GM20000 (cell line): ENCODE data around the gene TOMM40L.

Source experiments
- DNase-seq: peaks from one replicate; pipeline ENCODE4 v3.0.0; 2012; ENCODE audit warnings: low spot score
- TF ChIP-seq, protein P1 (sequence below): IDR thresholded peaks from 2 replicates; pipeline ENCODE4 v1.5.1; 2012; ENCODE audit warnings: mild to moderate bottlenecking, control low read depth; ENCODE audit errors: extremely low read depth, missing control alignments

TOMM40L gene

DNA sequence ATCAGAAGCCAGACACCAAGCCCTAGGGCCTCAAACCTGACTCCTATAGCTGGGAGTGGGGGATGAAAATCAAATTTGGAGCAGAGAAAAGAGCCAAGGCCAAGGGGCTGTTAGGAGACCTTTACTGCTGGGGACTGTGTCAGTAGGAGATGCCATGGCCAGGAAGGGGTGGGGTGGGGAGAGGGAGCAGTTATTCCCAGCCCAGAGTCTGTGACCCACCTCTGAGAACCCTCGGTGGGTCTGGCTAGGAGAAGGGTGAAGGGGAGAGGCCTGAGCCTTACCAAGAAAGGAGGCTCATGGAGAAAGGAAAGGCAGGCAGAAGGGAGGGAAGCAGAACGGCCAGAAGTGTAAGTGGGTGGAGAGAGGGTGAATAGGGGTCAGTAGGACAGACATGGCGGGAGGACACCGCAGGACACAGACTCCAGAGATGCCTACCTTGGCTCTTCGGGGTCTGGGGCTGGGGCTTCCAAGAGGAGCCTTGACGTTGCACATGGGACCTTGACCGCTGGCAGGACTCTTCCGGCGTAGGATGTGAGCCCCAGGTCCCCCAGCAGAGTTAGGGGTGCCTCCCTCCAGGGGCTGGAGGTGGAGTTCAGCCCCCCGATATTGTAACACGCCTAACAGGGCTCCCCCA, 28.2 kb upstream of the TOMM40L start:
- no peak for DNase-seq
- TF ChIP-seq, protein P1, sequence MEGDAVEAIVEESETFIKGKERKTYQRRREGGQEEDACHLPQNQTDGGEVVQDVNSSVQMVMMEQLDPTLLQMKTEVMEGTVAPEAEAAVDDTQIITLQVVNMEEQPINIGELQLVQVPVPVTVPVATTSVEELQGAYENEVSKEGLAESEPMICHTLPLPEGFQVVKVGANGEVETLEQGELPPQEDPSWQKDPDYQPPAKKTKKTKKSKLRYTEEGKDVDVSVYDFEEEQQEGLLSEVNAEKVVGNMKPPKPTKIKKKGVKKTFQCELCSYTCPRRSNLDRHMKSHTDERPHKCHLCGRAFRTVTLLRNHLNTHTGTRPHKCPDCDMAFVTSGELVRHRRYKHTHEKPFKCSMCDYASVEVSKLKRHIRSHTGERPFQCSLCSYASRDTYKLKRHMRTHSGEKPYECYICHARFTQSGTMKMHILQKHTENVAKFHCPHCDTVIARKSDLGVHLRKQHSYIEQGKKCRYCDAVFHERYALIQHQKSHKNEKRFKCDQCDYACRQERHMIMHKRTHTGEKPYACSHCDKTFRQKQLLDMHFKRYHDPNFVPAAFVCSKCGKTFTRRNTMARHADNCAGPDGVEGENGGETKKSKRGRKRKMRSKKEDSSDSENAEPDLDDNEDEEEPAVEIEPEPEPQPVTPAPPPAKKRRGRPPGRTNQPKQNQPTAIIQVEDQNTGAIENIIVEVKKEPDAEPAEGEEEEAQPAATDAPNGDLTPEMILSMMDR, result no peak

DNA sequence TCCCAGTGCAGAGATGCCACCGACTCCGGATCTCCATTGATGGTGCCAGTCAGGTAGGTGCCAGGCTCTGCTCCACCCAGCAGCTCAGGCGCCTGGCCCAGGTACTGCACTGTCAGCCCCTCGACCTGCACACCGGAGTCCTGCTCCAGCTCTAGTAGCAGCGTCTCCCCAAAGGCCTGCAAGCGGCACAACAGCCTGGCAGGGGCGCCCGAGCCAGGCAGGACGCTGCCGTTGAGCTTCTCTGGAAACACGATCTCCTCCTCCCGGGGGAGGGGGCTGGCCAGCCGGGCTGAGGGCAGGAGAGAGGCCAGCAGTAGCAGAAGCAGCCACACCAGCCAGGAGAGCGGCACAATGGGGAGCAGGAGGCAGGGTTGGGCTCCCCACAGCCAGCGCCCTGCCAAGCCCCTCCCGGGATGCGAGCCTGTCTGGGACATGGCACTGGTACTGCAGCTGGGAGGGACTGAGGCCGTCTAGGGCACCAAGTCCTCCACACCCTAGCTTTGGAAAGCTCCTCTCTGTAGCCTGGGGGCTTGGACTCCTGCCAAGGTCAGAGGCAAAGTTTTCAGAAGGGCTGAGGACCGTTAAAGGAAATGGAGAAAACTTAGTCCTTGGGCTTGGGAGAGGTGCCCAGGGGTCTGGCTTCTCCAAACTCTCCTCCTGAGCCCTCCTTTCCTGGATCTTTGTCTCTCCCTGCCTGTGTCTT, 27.5 kb upstream of the TOMM40L start:
- no peak for DNase-seq
- TF ChIP-seq, protein P1, result no peak

DNA sequence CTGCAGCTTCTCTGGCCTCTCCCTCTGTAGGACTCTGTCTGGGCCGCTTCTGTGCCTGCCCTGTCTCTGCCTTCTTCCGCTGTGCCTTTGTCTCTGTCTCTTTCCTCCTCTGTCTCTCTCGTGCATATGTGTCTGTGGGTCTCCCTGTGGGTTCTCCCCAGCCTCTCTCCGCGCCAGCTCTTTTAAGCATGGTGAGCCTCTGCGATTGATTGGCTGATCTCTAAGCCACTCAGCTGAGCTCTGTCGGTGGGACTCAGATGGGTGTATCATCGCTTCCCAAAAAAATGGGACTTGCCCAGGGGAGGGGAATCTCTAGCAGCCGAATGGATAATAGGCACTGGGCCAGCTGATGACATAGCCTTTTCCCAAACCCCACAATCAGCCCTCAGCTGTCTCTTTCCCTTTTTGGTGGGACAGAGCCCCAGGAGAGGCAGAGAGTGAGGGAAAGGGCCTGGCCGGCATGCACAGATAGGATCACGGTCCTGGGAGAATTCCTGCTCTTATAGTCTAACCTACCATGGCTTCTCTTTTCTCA, 26.9 kb upstream of the TOMM40L start, which contains the start of gene ADAMTS4:
TSS of gene ADAMTS4 (minus strand) at position 158 of the 535 bp plus-strand sequence. CDS start 427 bp downstream, outside the sequence.
- DNase-seq, result no peak
- TF ChIP-seq, protein P1, result no peak

DNA sequence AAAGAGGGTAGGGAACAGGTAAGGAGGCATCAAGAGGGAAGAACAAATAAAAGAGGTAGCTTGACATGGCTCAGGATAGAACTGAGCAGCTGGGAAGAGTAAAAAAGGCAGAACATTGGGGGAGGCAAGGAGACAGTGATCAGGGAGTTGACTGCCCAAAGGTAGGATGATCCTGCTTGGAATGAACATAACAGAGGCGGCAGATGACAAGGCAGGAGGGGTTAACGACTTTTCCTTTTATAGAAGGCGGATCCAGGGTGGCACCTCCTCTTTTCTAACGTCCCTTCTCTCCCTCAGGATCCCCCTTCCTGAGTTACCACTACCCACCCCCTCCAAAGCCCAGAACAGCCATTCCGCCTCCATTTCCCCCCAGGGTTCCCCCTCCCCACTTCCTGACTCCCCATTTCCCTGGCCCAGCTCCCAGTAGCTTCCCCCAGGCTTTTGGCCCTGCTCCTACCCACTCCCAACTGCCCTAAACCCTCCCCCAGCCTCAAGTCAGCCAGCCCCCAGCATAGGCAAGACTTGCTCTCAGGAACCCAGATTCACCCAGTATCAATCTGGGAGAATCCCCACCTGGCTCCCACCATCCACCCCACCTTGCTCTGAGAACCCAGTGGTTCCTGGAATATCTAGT, 26.2 kb upstream of the TOMM40L start:
- TF ChIP-seq, protein P1, result no peak
- DNase-seq, result no peak

DNA sequence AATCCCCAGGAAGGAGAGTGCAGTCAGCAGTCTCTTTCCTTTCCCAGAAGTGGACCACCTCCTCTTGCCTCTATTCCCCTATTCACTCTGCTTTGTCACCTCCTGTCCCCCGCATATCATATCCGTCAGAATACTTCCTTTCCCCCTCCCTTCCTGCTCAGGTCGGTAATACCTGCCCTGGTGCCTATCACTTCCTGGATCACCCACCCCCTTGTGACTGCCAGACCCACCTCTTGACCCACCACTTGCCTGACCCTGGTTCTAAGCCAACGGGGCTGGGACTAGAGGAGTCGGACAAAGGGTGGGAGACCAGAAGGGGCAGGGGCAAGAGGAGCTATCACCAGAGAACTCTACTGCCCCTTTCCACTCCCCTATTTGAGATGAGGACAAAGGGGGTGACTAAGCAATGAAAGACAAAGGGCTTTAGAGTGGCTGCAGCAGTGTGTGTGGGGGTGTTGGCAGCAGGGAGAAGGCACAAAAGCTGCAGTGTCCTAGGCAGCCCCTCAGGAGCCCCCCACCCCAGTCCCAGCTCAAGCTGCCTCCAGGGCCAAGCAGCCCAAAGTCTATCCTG, 25.4 kb upstream of the TOMM40L start:
- DNase-seq, result no peak
- TF ChIP-seq, protein P1, result no peak

DNA sequence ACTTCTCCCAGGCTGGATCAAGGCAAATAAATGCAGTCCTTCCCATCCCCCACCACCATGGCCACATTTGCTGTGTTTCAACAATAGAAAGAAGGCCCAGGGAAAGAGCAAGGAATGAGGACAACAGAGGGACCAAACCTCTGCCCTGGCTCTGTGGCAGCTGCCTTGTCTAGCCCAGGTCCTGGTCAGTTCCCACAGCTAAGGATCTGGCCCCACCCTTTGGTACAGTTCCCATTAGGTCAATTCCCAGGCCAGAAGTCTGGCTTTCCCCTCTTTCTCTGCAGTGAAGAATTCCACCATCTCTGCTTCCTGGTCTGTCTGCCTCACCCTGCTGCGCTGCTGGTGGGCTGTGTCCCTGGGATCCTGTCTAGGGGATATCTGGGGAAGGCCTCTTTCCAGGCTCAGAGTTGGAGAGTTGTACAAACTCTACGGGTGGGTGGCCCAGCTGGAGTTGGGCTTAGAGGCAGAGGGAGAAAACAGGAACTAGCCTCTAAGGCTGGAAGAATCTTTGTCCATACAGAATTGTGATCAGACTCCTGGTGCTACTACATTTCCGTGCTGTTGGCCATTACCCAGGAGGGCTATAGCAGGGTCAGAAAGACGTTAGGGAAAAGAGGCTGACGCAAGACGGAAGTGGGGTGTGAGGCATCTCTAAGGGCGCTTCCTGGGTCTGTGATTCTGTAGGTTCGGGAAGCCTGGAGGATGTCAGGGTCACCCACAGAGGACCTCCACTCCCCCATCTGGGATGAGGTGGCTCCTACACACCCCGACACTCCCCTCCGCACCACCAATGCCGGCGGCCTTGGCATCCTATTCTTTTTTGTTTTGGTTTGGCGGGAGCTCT, 24.6 kb upstream of the TOMM40L start:
- DNase-seq, result no peak
- TF ChIP-seq, protein P1, result no peak
